ENCODE results near the gene PPP2R2C.

DNA sequence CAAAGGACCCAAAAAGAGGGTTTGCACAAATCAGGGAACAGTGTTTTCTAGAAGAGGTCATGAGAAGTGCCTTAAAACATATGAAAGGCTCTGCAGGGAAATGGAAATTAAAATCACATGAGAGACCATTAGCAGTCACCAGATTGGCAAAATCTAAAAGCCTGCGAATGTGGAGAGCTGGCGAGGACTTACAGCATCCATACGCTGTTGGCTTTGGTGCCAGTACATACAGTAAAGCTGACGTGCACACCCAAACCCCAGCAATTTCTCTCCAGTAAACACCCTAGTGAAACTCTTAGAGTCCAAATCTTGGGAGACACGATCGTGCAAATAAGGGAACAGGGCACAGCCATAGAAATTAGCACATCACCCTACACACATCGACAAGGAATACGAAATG, 25.4 kb upstream of the PPP2R2C start:
- TF ChIP-seq CTCF (IDR thresholded peaks at IDR 0.05) (no peak), POLR2AphosphoS5 (IDR thresholded peaks at IDR 0.05; ENCODE audit: low read depth, low read length) (no peak), SIN3A (IDR thresholded peaks at IDR 0.05; ENCODE audit: borderline replicate concordance, insufficient read depth, low read depth, low read length) (no peak), REST (IDR thresholded peaks at IDR 0.05; ENCODE audit: insufficient read depth in 1 of 2, low read depth in 2 of 2, low read length in 1 of 2) (no peak), TCF7L2 (IDR thresholded peaks at IDR 0.05; ENCODE audit: low read depth, low read length) (no peak)
